Measurements from ENCODE around the gene CRTC1. TPM values are rescaled to one million over a fixed set of nuclear protein-coding genes. Genes with fewer than 3 reads are reported as not detected.

Gene CRTC1
- total RNA-seq, 2 experiments from 2014 or later = 10.2 to 10.3 TPM

Other genes with a start within 250 kb of the CRTC1 start
- 10 to 100 TPM; 10.7 to 12.1 TPM for gene ISYNA1, start 245.5 kb upstream of the CRTC1 start, total RNA-seq
- gene ELL, start 161.6 kb upstream of the CRTC1 start, total RNA-seq = 10 to 100 TPM; 20.3 to 20.9 TPM
- gene FKBP8, start 140.1 kb upstream of the CRTC1 start, total RNA-seq = 100 to 1,000 TPM; 185 to 206 TPM
- gene KXD1, start 125.8 kb upstream of the CRTC1 start, total RNA-seq = 10 to 100 TPM; 95.4 to 100.0 TPM
- 1,000 to 10,000 TPM; 1,627 to 1,778 TPM for gene UBA52, start 111.8 kb upstream of the CRTC1 start, total RNA-seq
- 10 to 100 TPM; 73.0 to 85.2 TPM for gene REX1BD, start 94.9 kb upstream of the CRTC1 start, total RNA-seq
- gene CRLF1, start 76.9 kb upstream of the CRTC1 start, total RNA-seq = not detected
- under 1 TPM in 1 of 2 experiments, not detected in 1; 0.12 TPM for gene TMEM59L, start 70.8 kb upstream of the CRTC1 start, total RNA-seq
- gene KLHL26, start 46.7 kb upstream of the CRTC1 start, total RNA-seq = 10 to 100 TPM in 1 of 2 experiments, 1 to 10 TPM in 1; 10.0 to 11.4 TPM
- gene COMP, start 107.6 kb downstream of the CRTC1 start, total RNA-seq = not detected
- 10 to 100 TPM; 89.4 to 97.3 TPM for gene UPF1, start 148.3 kb downstream of the CRTC1 start, total RNA-seq
- gene CERS1, start 212.5 kb downstream of the CRTC1 start, total RNA-seq = not detected
- gene COPE, start 235.7 kb downstream of the CRTC1 start, total RNA-seq = 100 to 1,000 TPM; 218 to 258 TPM
- gene DDX49, start 236.0 kb downstream of the CRTC1 start, total RNA-seq = 10 to 100 TPM; 40.6 to 50.6 TPM

Data from activated CD4-positive, alpha-beta T cell treated with anti-CD3 and anti-CD28 coated beads, Interleukin-2, amount 10 ng/mL, durations not matched to agents 7 days and 5 days (primary cell).